Measurements from ENCODE around the gene APBA2.

APBA2 gene

DNA sequence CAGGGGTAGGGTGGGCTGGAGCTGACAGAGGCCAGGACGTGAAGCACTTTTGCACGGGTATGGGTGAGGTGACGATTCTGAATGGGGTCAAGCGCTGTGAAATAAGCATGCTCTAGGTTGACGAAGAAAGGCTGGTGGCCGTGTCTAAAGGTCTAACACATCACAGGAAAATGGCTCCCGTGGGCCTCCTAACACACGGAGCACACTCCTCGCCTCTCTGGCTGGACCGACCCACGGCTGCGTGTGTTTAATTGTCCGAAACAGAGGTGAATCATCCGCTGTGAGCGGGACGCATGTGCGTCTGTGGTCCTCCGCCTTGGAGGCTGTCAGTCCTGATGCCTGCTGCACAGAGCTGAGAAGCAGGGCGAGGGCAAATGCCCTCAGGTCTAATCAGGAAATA is 253.3 kb downstream of the APBA2 start:
- peaks cover 21% of the 10 kb centered on the region for H3K4me1 Mint-ChIP-seq
- H3K9me3 Mint-ChIP-seq, result no peaks in the 10 kb centered on the region
- H3K27me3 Mint-ChIP-seq (ENCODE audit: low read depth), result peaks cover 44% of the 10 kb centered on the region
- TF ChIP-seq, protein P1, sequence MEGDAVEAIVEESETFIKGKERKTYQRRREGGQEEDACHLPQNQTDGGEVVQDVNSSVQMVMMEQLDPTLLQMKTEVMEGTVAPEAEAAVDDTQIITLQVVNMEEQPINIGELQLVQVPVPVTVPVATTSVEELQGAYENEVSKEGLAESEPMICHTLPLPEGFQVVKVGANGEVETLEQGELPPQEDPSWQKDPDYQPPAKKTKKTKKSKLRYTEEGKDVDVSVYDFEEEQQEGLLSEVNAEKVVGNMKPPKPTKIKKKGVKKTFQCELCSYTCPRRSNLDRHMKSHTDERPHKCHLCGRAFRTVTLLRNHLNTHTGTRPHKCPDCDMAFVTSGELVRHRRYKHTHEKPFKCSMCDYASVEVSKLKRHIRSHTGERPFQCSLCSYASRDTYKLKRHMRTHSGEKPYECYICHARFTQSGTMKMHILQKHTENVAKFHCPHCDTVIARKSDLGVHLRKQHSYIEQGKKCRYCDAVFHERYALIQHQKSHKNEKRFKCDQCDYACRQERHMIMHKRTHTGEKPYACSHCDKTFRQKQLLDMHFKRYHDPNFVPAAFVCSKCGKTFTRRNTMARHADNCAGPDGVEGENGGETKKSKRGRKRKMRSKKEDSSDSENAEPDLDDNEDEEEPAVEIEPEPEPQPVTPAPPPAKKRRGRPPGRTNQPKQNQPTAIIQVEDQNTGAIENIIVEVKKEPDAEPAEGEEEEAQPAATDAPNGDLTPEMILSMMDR (IDR thresholded peaks at IDR 0.05; ENCODE audit: unreplicated experiment in 3 of 3), result no peak
- no peaks in the 10 kb centered on the region for H3K36me3 Mint-ChIP-seq (ENCODE audit: low read depth)
- H3K4me3 Mint-ChIP-seq, result no peak overlapping the region
- no peak overlapping the region for H3K27ac Mint-ChIP-seq

DNA sequence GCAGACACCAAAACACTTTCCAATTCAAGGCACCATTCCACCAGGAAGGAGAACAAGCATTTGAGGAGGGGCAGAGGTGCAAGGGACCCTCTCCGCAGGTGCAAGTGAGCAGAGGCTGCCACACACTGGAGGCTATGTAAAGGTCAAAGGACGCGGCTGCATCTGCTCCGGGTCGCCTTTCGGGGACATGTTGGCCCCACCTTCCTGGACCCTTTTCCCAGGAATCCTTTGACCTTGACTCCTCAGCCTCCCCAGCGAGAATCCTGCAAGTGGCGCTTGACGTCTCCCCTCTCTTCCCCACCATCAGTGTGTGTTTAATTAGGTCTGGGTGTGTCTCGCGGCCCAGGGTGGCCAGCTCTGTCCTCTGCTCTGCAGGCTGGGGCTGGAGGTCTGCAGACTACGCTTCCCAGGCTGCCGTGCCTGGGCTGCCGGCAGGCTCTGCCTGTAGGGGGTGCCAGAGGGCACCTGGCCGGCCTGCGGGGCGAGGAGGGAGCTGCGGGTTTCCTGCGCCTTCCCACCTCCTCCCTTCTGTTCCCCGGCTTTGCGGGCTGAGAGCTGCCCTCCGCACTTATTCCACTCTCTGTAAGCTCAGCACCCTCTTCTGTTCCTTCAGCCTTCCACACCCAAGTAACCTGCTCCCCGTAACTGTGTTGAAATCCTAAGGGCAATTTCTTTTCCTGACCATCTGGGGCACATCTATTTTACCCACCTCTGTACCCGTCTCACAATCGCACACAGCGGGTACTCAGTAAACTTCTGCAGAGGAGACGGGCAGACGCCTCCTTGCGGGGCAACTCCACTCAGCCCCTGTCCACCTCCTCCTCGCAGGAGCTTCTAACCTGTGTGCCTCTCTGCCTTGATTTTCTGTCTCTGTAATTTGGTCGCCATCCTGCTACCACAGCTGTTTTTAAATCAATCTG is 254.0 kb downstream of the APBA2 start:
- no peaks in the 10 kb centered on the region for H3K36me3 Mint-ChIP-seq (ENCODE audit: low read depth)

DNA sequence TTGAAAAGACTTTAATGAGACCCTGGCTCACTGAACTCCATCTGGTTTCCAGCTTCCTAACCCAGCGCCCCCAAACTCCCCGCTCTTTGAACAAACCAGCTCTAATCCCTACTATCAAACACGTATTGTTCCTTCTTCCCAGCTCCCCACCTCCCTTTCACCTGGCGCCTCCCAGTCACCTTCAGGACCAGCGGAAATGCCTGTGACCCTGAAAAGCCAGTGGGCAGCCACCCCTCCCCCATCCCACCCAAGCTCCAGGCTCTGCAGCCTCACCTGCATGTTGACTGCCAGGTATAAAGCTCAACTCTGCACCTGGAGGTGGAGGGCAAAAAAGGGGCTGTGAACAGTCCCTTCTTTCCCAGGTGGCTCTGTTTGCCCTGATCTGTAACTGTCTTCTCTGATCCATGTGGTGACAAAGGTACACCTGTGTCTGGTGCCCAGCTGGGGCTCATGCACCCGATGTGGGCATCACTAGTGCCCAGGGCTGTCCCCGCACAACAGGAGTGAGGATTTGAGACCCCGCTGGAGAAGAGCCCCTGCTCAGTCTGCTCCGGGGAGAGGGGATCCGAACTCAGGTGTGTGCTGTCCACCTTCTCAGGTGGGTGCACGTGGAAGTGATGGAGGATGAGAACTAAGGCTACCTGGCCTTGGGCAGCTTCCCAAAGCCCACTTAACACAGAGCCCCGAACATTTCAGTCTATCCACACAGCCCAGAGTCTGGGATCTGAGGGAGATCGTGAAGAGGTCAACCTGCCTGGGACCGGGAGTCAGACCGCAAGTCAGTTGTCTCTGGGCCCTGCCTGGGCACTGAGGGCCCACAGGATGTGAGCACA is 254.9 kb downstream of the APBA2 start:
- Mint-ChIP-seq H3K27me3 (ENCODE audit: low read depth) (peaks cover 44% of the 10 kb centered on the region), H3K9me3 (no peaks in the 10 kb centered on the region), H3K4me1 (peaks cover 22% of the 10 kb centered on the region), H3K36me3 (ENCODE audit: low read depth) (no peaks in the 10 kb centered on the region), H3K4me3 (peak overlapping the region; percentile 9 to 62 (median 10)), H3K27ac (no peak overlapping the region)
- TF ChIP-seq, protein P1 (IDR thresholded peaks at IDR 0.05; ENCODE audit: unreplicated experiment in 3 of 3), result no peak

More for the DNA sequence above, 254.0 kb downstream of the APBA2 start:
- Mint-ChIP-seq H3K27me3 (ENCODE audit: low read depth) (peaks cover 44% of the 10 kb centered on the region), H3K9me3 (no peaks in the 10 kb centered on the region), H3K4me1 (peaks cover 22% of the 10 kb centered on the region), H3K4me3 (peak overlapping the region; percentile 9 to 62 (median 10)), H3K27ac (no peak overlapping the region)
- TF ChIP-seq, protein P1 (IDR thresholded peaks at IDR 0.05; ENCODE audit: unreplicated experiment in 3 of 3), result peak; percentile 67 to 78 (median 77)

DNA sequence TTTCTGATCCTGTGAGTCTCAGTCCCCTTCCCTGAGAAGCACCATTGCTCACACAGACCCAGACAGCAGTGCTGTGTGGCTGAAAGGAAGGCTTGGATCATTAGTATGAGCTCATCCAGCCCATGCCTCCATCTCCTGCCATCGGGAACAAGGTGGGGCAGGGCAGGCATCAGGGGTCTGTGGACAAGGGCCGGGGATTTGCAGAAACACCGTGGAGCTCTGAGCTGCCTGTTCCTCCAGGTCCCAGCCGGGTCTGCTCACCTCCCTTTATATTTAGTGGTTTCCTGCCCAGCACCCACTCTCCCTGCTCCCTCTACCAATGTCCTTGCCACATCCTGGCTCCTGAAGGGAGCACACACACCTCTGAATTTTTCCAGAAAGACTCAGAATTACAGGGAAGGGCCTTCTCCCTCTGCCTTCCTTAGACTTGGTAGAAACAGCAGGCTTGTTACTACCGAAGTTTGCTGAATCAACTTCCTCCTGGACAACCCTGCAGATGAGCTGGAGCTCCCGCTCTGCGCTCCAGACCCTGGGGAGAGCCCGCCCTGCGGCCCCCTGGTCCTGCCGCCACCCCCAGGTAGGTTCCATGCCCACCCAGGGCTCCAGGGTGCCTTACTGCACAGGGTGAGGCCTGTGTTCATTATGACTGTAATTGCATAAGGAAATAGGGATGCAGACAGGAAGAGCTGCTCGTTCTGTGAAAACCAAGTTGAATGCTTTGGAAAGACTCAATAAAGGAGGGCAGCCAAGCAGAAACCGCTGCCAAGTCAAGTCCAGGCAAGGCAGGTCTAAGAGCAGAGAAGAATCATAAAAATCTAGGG is 255.7 kb downstream of the APBA2 start:
- Mint-ChIP-seq H3K4me1 (peaks cover 22% of the 10 kb centered on the region), H3K9me3 (no peaks in the 10 kb centered on the region), H3K4me3 (no peak overlapping the region), H3K36me3 (ENCODE audit: low read depth) (no peaks in the 10 kb centered on the region), H3K27ac (peak overlapping the region; percentile 36 to 64 (median 62)), H3K27me3 (ENCODE audit: low read depth) (peaks cover 44% of the 10 kb centered on the region)
- TF ChIP-seq, protein P1 (IDR thresholded peaks at IDR 0.05; ENCODE audit: unreplicated experiment in 3 of 3), result no peak

DNA sequence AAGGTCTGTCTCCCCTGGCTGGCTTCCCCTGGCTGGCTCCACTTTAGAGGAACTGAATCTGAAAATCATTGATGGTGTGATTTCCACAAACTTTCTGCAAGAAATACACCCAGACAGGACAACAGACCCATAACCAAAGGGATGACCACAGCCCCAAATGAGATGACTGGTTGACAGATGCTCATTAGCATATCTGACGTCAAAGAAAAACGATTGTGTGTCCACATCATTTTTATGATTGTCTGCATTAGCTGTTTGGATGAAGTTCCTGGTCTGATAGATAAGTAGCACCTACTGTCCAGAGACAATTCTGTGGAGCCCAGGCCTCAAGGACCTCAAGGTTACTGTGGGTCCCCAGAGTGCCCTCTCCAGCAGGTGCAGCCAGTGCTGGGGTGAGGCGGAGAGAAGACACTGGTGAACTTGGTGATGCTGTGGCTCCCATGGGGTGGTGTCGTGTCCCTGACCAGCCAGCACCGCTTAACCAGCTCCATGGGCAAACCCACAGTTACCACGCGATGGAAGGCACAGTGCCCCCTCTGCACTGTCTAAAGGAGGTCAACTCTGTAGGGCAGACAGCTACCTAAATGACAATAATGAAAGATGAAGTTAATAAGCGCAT is 256.5 kb downstream of the APBA2 start:
- no peak overlapping the region for H3K4me3 Mint-ChIP-seq
- TF ChIP-seq, protein P1 (IDR thresholded peaks at IDR 0.05; ENCODE audit: unreplicated experiment in 3 of 3), result no peak
- H3K36me3 Mint-ChIP-seq (ENCODE audit: low read depth), result no peaks in the 10 kb centered on the region
- no peaks in the 10 kb centered on the region for H3K9me3 Mint-ChIP-seq
- H3K27me3 Mint-ChIP-seq (ENCODE audit: low read depth), result peaks cover 37% of the 10 kb centered on the region
- H3K27ac Mint-ChIP-seq, result peak overlapping the region; percentile 36 to 64 (median 62)
- H3K4me1 Mint-ChIP-seq, result peaks cover 22% of the 10 kb centered on the region
